NCI-H1092 treated with DMSO at 0.1 percent for 48 hours (cell line): Measurements from ENCODE around the gene CR1.
"Not testable (repeated sequence)": the region's sequence is repeated elsewhere in the genome, so short reads cannot be mapped to it uniquely, and the experiment has no call there.

Experiments
- DNase-seq: peaks from one replicate; lab custom pipeline; 2025; lab: John Stamatoyannopoulos, UW

CR1 gene

GRCh38 chr1:207591205-207591604 lies 95.2 kb downstream of the CR1 start:
- not testable (repeated sequence) for DNase-seq

- not testable (repeated sequence) for DNase-seq
Measured at GRCh38 chr1:207594095-207594494, 98.1 kb downstream of the CR1 start.

- DNase-seq, result no peak
Measured at GRCh38 chr1:207603777-207604176, 107.8 kb downstream of the CR1 start.

GRCh38 chr1:207605444-207606361 lies 109.7 kb downstream of the CR1 start:
- DNase-seq, result no peak

GRCh38 chr1:207606362-207606755 lies 110.4 kb downstream of the CR1 start:
- no peak for DNase-seq

- DNase-seq, result no peak
Measured at GRCh38 chr1:207612762-207613161, 116.8 kb downstream of the CR1 start.

- DNase-seq, result peak; percentile 43
Measured at GRCh38 chr1:207619871-207620542, 124.0 kb downstream of the CR1 start.

GRCh38 chr1:207620543-207620893 lies 124.6 kb downstream of the CR1 start:
- DNase-seq, result no peak

- not testable (repeated sequence) for DNase-seq
Measured at GRCh38 chr1:207625504-207626071, 129.6 kb downstream of the CR1 start.

GRCh38 chr1:207626972-207627337 lies 131.0 kb downstream of the CR1 start:
- no peak for DNase-seq

GRCh38 chr1:207627496-207627895 lies 131.5 kb downstream of the CR1 start:
- DNase-seq, result no peak

- DNase-seq, result no peak
Measured at GRCh38 chr1:207628776-207629175, 132.8 kb downstream of the CR1 start.

GRCh38 chr1:207631137-207631536 lies 135.2 kb downstream of the CR1 start:
- no peak for DNase-seq

- no peak for DNase-seq
Measured at GRCh38 chr1:207633226-207633625, 137.3 kb downstream of the CR1 start.

- DNase-seq, result not testable (repeated sequence)
Measured at GRCh38 chr1:207633699-207634289, 137.8 kb downstream of the CR1 start.

- DNase-seq, result not testable (repeated sequence)
Measured at GRCh38 chr1:207634293-207634692, 138.3 kb downstream of the CR1 start.

GRCh38 chr1:207635569-207636186 lies 139.7 kb downstream of the CR1 start:
- DNase-seq, result not testable (repeated sequence)

- not testable (repeated sequence) for DNase-seq
Measured at GRCh38 chr1:207638487-207639145, 142.7 kb downstream of the CR1 start.

- not testable (repeated sequence) for DNase-seq
Measured at GRCh38 chr1:207639362-207639761, 143.4 kb downstream of the CR1 start.

- no peak for DNase-seq
Measured at GRCh38 chr1:207644166-207644851, 148.4 kb downstream of the CR1 start.
